Inferior parietal cortex (tissue), 1 donor: ENCODE measurements around the gene ELMOD3.
"Not testable (repeated sequence)": the region's sequence is repeated elsewhere in the genome, so short reads cannot be mapped to it uniquely, and the experiment has no call there.

Experiments used
- DNase-seq: peaks from one replicate; pipeline ENCODE4 v3.0.0-alpha.2; 2016; ENCODE audit errors: extremely low spot score

The ELMOD3 gene

DNA sequence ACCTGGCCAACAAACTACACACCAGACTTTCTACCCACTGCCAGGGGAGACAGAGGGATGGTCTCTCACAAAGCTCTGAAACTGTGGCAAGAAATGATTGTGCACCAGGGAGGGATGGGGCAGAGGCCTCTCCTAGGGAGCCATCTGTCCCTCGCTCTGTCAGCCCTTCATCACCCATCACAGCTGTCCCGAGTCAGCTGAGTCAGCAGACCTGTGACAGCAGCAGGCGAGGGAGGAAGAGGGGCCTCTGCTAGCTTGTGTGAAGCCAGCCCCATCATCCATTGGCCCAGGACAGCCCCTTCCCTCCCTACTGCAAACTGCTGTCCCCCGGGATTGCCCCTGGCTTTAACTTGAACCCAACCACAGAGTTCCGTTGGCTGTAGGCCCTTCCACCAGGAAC, 69.0 kb downstream of the ELMOD3 start:
- DNase-seq: no peak

DNA sequence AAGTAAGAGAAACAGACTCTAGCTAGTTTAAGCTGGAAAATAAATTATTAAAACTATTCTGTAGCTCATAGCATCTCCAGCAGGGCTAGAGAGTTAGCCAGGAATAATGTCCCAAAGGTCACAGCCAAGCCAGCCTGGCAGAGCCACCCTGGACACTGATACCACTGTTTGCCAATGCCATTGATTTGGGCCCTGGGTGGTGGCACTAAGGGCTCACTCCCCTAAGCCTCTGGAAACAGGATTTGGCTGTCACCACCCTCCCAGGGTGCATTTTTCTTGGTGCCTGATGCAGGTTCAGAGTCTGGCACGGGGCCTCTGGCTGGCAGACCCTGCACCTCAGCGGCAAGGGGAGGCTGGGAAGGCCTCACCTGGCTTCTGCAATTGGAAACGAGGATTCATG, 71.0 kb downstream of the ELMOD3 start:
- no peak for DNase-seq

GRCh38 chr2:85427300-85427835, 72.8 kb downstream of the ELMOD3 start:
- no peak for DNase-seq

DNA sequence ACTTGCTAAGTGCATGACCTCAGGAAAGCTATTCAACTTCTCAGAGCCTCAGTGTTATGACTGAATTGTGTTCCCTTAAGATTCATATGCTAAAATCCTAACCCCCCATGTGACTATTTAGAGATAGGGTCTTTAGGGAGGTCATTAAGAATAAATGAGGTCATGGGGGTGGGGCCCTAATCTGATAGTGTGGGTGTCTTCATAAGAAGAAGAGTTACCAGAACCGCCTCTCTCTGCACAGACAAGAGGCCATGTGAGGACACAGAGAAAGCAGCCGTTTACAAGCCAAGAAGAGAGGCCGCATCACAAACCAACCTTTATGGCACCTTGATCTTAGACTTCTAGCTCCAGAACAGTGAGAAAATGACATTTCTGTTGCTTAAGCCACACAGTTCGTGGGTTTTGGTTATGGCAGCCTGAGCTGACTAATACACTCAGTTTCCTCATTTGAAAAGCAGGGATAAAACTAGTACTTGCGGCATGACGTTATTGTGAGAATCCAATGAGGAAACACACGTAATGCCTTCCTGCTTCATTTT, 73.8 kb downstream of the ELMOD3 start:
- no peak for DNase-seq

DNA sequence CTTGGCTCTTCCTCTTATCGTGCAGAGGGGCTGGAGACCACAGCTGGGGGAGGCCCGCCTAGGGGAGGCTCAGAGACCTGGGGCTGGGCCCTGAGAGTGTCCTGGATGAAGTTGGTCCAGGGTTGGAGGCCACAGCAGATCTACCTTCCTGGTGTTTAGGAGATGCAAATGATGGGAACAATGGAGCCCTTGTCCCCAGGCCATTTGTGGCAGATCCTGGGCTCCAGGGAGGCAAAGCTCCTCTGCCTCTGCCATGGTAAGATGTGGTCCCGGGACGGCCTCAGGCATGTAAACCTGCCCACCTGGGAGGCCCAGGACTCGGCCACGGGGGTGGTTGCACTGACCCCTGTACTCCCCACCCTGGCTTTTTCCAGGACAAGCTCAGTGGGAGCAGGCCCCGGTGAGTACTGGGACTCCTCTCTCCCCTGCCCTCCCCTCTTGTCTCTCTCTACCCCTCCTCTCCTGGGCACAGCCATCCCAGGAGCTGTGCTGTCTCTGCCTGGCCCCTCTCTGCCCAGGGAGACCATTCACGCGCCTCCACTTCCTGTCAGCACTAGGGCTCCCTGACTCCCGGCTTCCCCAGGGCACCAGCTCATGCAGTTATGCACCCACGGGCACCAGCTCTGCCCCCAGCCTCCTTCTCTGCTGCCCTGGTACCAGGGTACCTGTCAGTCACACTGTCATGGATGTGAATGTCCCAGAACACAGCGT, 74.8 kb downstream of the ELMOD3 start:
- DNase-seq: no peak

DNA sequence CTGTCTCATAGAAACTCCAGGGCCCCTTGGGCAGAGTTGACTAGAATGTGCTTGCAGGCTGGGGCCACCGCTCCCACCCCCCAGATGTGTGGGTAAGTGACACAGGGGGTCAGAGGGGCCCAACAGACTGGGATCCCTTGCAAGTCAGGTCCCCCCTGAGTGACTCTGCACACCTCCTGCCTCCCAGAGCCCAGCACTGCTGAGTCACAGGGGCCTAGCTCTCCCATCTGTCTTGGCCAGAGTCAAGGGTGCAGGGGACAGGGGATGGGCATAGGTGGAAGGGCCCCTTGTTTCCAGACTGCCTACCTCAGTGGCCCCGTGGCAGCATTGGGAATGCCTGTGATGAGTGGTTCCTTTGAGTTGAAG, 75.3 kb downstream of the ELMOD3 start:
- no peak for DNase-seq

- peak; percentile 85 for DNase-seq
Measured at GRCh38 chr2:85430752-85431569, 76.4 kb downstream of the ELMOD3 start.

GRCh38 chr2:85431570-85432205, 77.1 kb downstream of the ELMOD3 start:
- DNase-seq: no peak

- DNase-seq: peak; percentile 80
Measured at GRCh38 chr2:85433511-85434089, 79.0 kb downstream of the ELMOD3 start.

DNA sequence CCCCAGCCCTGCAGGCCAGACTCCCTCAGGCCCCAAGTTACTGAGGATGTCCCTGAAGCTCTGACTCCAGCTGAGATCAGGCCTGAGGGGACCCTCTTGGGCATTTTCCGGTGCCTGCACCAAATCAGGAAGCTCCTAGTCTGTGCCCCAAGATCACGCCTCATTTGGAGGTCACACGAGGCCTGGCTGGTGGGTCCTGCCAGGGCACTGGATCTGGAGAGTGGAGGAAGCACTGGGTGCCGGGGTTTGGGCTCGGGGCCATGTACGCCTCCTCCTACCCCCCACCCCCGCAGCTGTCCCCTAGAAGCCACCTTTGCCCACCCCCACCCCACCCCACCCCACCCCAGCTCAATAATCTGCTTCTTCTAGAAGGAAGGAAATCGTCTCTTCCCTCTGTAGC, 80.1 kb downstream of the ELMOD3 start:
- DNase-seq: no peak

DNA sequence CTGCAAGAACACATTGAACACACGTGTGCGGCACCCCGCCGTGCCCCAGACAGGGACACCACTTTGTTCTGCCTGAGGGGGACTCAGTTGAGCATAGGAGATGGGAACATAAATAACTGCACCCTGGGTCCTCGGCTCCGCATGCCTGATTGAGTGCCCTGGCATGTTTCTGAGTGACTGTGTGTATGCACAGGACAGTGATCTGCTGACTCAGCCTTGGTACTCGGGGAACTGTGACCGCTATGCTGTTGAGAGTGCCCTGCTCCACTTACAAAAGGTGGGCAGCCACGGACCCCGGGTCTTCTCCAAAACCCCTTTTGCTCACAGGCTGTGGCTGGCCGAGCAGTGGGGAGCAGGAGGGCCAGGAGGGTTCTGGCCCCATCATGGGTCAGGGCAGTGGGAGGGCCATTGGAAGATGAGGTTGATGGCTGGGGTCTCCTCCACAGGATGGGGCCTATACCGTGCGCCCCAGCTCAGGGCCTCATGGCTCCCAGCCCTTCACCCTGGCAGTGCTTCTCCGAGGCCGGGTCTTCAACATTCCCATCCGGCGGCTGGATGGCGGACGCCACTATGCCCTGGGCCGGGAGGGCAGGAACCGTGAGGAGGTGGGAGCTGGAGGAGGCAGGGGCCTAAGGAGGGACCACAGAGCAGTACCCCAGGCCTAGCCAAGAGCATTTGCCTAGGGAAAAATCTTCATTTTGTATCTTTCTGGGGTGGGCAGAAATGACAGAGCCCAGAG, 80.8 kb downstream of the ELMOD3 start:
- DNase-seq: no peak

DNA sequence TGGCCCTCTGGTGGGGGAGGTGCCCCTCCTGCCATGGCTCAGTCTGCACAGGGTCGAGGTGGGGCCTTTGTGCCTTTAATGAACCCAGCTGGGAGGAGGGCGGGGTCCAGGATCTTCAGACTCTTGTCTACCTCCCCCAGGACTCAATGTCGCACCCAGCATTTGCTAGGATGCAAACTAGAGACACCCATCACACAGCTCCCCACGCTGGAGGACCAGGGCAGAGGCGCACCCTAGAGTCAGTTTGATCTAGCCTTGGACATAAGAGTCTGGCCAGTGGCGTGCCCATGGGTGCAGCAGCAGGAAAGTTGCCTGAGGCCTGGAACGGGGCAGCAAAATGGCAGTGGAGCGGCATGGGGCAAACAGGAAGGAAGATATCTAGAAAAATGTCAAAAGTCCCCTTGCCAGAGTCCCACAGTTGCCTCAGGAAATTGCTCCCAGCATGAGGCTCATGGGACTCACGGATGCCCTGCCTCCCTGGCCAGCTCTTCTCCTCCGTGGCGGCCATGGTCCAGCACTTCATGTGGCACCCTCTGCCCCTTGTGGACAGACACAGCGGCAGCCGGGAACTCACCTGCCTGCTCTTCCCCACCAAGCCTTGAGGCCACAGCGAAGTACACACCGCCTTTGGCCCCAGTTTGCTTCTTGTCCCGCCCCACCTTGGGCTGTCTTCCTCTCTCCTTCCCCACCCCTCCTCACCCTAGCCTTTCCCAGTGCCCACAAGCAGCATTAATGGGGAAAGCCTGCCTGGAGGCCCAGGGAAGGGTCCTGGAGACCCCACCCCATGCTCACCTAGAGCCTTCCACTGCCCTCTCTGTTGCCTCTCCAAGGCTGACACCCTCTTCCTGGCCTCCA, 81.6 kb downstream of the ELMOD3 start:
- DNase-seq: no peak

DNA sequence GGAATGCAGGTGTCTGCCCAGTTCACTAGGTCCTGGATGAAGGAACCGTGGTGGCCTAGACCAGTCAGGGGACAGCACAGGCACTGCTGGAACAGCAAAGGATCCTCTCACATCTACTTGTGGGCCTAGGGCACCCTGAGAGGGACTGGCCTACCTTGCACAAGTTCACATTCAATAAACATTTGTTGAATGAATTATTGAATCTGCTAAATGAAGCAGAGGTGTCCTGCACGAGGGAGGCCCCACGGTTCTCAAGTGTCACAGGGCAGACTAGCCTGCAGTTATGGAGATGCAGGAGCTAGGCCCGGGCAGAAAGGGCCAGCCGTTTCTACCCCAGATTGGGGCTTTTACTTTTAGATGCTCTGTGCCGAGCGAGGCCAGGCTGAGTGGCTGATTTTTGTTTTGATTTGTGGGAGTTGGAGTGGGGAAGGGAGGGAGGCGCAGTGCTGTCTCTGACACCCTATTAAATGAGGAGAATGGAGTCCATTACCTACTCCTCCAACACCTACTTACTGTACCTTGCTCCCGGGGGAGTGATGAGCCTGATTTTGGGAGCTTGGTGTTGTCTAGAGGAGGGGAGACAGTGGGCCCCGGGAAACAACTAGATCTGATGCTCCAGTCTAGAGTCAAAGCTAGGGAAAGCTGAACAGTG, 82.4 kb downstream of the ELMOD3 start:
- no peak for DNase-seq

- DNase-seq: peak; percentile 83
Measured at GRCh38 chr2:85437488-85438200, 83.1 kb downstream of the ELMOD3 start.

- DNase-seq: no peak
Measured at GRCh38 chr2:85438201-85439024, 83.8 kb downstream of the ELMOD3 start.

DNA sequence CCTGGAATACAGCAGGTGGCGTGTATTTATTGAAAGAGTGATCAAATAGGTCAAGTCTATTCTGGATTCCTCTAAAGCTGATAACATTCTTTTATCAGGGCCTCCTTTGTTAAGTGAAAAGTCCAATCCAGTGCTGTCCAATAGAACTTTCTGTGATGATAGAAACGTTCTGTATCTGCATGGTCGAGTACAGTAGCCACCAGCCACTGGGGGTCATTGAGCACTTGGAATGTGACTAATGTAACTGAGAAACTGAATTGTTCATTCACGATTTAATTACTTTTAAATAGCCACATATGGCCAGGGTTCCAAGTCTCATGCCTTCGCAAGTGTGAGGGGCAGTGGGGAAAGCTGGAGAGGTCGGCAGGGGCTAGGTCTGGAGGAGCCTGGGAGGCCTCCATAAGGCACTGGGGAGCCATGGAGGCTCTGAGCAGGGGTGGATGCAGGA, 84.5 kb downstream of the ELMOD3 start:
- no peak for DNase-seq

DNA sequence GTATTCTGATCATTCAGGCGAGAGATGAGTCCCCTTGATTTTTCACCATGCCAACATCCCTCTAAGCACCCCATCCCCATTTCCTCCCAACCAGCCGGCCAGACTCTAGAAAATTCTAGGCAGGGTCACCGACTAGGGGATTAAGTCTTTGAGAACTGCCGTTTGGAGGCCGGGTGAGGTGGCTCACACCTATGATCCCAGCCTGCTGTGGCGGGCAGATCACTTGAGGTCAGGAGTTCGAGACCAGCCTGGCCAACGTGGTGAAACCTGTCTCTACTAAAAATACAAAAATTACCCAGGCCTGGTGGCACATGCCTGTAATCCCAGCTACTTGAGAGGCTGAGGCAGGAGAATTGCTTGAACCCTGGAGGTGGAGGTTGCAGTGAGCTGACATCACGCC, 85.0 kb downstream of the ELMOD3 start:
- DNase-seq: not testable (repeated sequence)

GRCh38 chr2:85439986-85440385, 85.4 kb downstream of the ELMOD3 start:
- DNase-seq: no peak
